Non-pigmented ciliary epithelial cell (primary cell): ENCODE data around the gene BMPR1A.
"Not testable (repeated sequence)": the region's sequence is repeated elsewhere in the genome, so short reads cannot be mapped to it uniquely, and the experiment has no call there.

Experiments
- DNase-seq: peaks from one replicate; pipeline ENCODE4 v3.0.0-alpha.2; 2010; ENCODE audit warnings: low read depth

Gene BMPR1A

DNA sequence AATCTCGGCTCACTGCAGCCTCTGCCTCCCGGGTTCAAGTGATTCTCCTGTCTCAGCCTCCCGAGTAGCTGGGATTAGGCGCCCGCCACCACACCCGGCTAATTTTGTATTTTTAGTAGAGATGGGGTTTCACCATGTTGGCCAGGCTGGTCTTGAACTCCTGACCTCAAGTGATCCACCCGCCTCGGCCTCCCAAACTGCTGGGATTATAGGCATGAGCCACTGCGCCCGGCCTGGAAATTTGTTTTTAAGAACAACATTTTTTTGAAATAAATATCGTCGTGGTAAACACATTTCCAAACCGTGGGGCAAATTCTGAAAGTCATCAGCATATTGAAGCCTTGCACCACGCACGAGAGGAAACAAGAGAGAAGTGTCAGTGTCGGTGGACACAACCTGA, 183.7 kb downstream of the BMPR1A start:
- DNase-seq: not testable (repeated sequence)

DNA sequence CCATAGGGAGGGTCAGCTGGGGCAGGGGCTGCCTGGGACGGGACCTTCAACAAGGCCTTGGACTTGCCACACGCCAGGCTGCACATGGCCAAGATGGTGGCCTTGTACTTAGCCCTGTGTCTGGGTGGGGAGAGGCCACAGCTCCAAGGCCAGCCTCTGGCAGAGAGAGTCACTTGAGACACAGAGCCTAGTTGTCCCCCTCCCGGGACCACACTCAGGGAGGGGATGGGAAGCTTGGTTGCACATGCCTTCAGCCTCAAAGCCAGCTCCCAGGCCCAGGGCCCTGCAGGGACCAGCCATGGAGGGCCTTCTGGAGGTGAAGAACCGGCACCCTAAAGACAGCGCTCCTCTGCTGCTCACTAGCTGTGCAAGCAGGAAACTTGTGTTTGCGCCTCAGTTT, 184.3 kb downstream of the BMPR1A start:
- DNase-seq: no peak

DNA sequence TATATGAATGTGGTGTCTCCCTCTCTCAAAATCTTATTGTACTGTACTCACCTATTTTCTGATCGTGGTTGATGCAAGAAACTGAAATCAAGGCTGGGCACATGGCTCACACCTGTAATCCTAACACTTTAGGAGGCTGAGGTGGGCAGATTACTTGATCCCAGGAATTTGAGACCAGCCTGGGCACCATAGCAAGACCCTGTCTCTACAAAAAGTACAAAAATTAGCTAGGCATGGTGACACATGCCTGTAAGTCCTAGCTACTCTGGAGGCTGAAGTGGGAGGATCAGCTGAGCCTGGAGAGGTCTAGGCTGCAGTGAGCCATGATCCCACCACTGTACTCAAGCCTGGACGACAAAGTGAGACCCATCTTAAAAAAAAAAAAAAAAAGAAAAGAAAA, 185.0 kb downstream of the BMPR1A start:
- no peak for DNase-seq

DNA sequence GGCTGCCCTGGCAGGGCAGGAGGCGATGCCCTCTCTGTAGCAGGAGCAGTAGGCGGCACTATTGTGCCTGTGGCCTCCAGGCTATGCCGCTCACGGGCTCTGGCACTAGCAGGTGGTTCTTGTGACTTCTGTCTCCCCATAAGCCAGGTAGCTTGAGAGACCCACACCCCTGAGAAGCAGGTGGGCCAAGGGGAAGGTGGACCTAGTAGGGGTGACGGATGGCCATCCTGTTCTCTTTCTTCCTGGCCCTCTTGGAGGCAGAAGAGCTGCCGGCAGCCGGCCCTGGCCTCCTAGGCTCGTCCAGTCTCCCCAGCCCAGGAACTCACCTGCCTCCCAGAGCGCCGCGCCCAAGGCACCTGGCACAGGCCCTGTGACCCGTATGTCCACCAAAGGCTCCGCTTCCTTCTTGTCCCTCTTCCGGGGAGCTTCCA, 185.6 kb downstream of the BMPR1A start:
- DNase-seq: no peak

GRCh38 chr10:86942441-86943315, 186.3 kb downstream of the BMPR1A start:
- DNase-seq: no peak

DNA sequence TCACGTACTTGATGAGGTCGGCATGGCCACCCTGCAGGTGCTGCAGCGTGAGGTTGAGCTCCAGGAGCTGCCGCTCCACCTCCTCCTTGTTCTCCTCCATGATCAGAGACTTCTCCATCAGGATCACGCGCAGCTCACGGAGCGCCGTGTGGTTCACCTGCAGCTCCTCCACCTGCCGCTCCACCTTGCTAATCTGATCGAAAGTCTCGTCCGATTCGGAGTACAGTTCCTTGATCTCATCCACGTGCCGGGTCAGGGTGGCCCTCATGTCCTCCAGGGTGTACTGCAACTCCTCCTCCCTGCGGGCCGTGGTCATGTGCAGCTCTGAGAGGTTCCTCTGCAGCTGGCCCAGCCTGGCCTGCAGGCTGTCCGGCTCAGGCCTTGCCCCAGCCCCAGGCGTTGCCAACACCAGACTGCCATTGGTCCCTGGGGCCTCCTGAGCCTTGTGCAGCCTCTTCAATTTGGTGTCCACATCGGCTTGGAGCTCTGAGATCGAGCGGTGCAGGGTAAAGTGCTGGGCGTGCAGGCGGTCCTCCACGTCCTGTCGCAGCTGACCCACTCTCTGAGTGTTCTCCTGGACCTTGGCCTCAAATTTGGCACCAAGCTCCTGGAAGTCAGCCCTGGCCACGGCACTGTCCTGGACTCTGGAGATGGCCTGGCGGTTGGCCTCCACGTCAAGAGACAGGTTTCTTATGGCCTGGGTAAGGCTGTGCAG, 187.1 kb downstream of the BMPR1A start:
- no peak for DNase-seq

DNA sequence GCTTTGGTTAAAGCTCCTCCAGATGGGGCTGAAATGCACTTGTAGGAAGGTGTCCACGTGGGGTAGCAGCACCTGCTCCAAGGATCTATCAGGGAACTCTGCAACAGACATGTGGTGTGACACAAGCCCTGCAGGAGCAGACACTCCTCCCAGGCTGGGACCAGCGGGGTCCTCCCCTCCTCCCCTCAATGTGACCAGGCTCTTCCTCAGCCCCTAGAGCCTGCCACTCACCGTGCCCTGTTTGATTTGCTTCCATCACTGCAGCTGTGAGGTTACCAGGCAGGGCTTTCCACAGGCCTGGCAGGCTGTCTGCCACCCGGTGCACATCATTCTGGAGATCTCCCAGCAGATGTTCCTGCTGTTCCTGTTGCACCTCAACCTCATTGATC, 187.6 kb downstream of the BMPR1A start:
- DNase-seq: no peak

GRCh38 chr10:86944471-86944870, 188.1 kb downstream of the BMPR1A start:
- no peak for DNase-seq

- DNase-seq: no peak
These were observed 188.5 kb downstream of the BMPR1A start for GRCh38 chr10:86944907-86945306.

DNA sequence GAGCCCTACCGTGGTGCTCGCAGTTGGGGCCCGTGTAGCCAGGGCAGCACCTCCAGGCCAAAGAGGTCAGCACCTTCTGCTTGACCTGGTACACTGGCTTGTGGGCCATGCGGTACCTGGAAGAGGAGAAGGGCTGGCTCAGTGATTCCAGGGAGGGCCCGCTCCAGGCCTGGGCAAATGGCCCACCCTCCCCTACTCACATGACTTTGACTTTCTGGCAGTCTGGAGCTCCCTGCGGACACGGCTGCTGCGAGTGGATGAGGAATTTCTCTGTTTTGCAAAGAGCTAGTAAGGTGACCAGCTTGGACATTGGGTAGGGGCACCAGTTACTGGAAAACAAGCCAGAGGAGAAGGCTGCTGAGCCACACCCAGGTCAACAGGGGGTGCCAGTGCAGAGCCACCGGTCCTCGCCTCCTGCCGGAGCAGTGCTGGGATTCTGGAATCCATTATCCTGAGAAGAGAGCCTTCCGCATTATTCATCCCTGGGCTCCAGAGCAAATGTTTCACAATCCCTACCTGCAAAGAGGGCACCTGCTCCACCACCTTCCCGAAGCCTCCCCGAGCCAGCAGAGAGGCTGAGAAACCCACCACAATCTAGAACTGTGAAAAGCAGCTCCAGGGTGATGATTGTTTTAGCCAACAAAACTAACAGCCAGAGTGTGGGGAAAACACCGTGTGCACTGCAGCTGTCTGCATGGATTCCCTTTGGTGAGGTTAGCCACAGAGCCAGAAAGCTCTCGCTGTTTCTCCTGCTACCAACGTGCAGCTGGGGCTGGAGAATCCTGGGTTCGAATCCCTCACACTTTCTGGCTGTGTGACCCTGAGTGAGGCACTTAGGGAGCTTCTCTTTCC, 189.2 kb downstream of the BMPR1A start:
- no peak for DNase-seq

DNA sequence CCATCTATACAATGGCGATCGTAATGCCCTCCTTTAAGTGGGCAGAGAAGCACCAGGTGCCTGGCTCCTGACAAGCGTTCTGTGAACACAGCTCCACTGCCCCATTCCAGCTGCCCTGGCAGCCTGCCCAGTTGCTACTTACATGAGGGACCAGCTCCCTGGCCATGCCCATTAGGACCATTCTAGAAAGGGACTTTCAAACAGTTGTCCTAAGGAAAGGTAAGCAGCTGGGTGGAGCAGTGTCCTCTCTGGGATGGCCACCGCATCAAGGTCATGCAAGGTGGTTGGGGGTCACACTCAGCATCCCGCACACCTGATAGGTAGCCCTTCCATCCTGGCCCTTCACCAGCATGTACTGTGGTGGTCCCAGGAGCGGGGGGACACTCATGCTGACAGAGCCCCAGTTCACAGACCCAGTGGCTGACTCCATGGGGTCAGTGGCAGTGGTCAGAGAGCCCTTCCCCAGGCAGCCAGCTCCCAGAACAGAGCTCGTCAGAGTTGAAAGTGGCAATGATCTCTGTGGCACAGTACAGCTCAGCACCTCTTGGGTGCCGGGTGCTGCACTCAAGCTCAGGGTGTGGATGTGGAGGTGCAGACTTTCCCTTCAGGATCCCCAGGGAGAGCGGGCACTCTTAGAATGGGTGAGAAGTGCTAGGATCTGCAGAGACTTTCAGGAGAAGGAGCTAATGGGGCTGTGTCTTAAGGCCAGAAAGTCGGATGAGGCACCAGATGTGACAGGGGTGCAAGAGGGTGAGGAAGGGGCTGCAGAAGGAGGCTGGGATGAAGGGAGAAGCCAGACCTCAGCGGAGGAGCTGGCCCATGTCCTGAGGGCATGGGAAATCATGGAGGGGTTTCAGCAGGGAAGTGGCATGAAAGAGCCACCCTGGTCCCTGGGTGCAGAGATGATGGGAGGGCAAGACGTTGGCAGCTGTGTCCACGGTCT, 190.1 kb downstream of the BMPR1A start:
- DNase-seq: no peak

GRCh38 chr10:86947806-86948205, 191.4 kb downstream of the BMPR1A start:
- DNase-seq: not testable (repeated sequence)

GRCh38 chr10:86950349-86950748, 193.9 kb downstream of the BMPR1A start:
- DNase-seq: no peak

GRCh38 chr10:86951184-86951761, 194.9 kb downstream of the BMPR1A start:
- DNase-seq: no peak

GRCh38 chr10:86952106-86952505, 195.7 kb downstream of the BMPR1A start:
- no peak for DNase-seq

- not testable (repeated sequence) for DNase-seq
These were observed 196.3 kb downstream of the BMPR1A start for GRCh38 chr10:86952697-86953096.

- DNase-seq: no peak
These were observed 197.6 kb downstream of the BMPR1A start for GRCh38 chr10:86953747-86954680.

DNA sequence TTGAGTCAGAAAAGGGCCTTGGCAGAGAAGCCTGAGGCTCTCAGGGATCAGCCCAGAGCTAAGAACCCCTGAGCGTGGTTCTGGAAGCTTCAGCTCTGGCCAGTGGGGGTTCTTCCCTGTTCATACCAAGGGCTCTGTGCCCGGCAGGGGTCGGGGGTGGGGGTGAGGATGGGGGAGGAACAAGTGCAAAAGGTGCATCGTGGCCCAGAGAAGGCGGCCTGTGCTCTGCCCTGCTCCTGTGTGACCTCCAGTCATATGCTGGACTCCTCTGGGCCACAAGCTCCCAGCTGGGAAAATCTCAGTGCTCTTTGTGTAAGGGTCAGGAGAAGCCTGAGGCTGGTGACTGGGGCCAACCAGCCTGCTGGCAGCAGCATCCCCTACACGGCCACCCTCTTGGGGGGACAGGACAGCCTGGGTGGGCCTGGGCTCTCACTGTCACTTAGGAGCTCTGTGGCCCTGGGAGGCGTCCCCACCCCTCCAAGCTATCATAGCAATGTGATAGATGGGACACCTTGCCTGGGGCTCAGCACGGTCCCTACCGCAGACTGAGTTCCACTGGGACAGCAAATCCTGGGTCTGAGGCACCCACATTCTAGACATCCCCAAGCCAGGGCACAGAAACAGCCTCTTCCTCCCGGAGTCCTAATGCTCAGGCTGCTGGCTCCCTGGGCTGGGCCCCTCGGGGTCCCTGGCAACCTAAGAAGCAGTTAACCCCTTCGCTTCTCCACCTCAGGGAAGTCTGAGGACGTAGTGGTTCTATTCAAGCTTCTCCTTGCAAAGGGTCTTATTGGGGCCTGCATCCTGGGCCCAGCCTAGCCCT, 198.5 kb downstream of the BMPR1A start:
- DNase-seq: no peak
